Activated CD4-positive, alpha-beta T cell treated with anti-CD3 and anti-CD28 coated beads for 1 hour (primary cell): ENCODE results near the gene PLEKHM1.

Source experiments
- DNase-seq: peaks from one replicate; pipeline ENCODE4 v3.0.0-alpha.2; 2020

Gene PLEKHM1

GRCh38 chr17:45425125-45425983 lies 65.2 kb downstream of the PLEKHM1 start:
- DNase-seq = no peak

DNA sequence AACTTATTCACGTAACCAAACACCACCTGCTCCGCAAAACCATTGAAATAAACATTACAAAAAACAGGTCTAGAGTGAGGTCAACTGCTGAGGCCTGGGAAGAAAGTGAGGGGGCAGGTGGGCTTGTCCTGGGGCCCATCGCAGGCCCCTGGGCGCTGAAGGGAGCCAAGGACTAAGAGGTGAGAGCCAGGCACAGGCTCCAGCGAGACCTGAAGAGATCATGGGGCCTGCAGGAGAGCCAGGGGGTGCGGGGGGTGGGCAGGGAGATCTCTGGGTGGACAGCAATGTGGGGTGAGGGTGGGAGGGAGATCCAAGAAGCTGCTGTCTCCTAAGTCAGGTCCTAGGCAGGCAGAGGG lies 65.8 kb downstream of the PLEKHM1 start:
- DNase-seq = no peak

DNA sequence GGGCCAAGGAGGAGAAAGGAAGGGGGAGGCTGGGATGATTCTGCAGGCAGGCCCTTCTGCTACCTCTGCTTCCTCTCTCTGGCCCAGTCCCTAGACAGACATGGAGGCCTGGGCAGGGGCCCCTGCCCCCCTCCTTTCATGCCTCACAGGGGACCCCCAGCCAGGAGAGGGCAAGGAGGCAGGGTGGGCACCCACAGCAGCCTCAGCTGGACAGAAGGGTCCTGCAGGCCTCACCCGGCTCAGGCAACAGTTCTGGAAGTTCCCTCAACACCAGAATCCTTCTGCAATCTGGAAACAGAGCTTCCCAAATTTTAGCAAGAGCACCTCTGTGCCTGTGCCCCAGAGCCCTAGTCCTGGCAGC lies 66.6 kb downstream of the PLEKHM1 start:
- DNase-seq = no peak

GRCh38 chr17:45423304-45423974 lies 67.1 kb downstream of the PLEKHM1 start:
- DNase-seq = no peak

GRCh38 chr17:45414990-45415881 lies 75.3 kb downstream of the PLEKHM1 start:
- DNase-seq = no peak

DNA sequence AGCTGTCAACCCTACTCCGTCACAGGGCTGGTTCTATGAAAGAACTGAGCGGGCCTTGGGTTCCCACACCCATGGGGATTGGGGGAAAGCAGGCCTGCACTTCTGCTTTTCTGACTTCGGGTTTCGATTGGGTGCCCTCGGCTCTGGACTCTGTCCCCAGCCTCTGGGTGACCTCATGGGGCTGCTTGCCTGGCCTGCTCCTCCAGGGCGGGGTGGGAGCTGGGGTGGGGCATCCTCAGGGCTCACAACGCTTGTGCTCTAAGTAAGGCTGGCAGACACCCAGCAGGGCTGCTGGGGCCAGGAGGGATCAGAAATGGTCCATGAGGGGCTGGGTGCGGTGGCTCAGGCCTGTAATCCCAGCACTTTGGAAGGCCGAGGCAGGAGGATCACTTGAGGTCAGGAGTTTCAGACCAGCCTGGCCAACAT lies 77.0 kb downstream of the PLEKHM1 start:
- DNase-seq = no peak

GRCh38 chr17:45411348-45412105 lies 79.0 kb downstream of the PLEKHM1 start:
- DNase-seq = no peak

DNA sequence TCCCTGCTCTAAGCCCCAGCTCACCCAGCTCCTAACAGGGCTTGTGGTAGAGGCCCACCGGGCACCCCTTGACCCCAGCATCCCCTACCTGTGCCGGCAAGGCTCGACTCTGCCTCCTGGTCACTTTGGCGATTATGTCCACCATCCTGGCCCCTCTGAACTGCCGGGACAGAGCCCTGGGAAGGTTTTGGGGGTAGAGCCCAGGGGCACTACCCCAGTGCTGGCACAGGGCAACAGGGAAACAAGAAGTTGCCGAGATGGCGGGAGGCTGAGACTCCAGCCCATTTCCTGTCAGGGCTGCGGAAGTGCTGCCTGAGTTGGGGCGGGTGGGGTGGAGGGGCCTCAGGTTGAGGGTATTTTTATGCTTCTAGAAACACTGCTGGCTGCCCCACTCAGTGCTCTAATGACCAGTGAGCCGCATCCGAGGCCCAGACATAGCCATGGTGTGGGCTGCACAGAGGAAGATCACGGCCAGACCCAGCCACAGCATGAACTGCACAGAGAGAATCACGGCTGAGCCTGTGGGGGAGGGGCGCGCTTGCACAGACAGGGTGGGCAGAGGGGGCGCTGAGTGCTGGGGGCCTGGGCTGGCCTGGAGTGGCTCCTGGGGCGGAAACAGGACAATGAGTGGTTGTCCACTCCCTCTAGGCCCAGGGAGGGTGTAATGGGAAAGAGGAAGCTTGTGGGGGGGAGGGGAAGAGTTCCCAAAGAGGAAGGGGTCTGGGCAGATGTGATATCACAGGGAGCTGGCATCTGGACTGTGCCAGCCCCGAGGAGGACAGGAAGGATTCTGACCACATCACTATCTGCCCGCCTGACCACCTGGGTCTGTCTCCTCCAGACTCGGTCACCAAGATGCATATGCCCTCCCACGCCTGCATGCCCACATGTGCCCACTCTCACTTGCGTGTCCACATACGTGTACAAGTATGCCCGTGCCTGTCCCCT lies 80.1 kb downstream of the PLEKHM1 start:
- DNase-seq = peak; percentile 35

DNA sequence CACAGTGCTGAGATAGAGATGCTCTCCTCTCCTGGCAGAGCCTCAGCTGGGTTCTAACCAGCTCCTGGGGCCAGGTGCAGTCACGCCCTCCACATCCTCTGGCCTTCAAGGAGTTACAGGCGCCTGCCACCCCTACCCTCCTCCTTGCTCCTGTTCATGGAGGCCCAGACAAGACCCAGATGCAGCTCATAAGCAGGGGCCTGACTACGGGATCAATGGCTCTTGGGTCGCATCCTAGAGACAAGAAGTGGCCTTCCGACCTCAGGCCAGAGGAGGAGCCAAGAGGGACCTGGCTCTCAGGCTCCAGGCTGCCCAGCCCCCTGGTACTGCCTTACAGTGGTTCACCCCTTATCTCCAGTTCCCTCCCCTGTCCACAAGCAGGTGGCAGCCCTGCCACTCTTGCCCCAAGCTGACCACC lies 80.9 kb downstream of the PLEKHM1 start:
- no peak for DNase-seq

- DNase-seq = no peak
These were observed 81.7 kb downstream of the PLEKHM1 start for GRCh38 chr17:45408611-45409421.

DNA sequence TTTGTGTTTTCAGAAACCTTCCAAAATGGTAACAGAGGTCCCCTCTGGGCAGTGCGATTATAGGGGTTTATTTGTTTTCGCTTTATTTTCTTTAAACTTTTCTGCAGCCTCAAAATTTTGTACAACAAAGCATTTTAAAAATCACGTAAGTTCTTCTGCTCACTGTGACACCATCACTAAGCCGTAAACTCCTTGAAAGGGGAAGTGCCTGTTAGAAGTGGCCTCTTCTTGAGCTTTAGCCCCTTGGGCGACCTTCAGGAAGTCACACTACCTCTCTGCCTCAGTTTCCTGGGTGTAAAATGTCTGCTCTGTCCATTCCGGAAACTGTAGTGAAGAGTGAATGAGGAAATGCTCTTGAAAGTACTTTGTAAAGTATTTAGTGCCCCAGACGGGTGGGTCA lies 84.4 kb downstream of the PLEKHM1 start:
- DNase-seq = no peak

GRCh38 chr17:45405250-45406086 lies 85.1 kb downstream of the PLEKHM1 start:
- no peak for DNase-seq

GRCh38 chr17:45404870-45405249 lies 85.7 kb downstream of the PLEKHM1 start:
- DNase-seq = no peak

DNA sequence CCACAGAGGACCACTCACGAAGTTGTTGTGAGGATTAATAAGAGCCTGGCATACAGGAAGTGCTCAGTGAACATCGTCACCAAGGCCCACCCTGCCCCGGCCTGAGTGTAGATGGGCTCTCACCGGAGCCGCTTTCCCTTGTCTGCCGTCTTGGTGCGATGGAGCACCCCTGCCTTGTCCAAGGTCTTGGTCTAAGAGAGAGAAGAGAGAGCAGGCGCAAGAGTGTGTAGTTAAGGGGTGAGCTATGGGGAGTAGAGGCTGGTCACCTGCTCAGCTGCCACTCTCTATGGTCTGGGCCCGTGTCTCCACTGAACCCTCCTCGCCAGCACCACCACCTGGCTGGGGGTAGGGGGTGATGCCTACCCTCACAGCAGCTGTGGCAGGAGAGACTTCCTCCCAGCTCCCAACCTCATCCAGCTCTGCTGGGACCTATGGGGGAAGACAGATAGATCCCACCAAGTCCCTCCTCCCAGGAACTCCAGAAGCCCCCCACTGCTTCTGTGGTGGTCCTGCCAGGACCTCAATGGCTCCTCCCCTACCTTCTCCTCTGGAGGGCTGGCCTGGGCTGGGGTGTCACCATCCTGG lies 86.5 kb downstream of the PLEKHM1 start:
- no peak for DNase-seq

DNA sequence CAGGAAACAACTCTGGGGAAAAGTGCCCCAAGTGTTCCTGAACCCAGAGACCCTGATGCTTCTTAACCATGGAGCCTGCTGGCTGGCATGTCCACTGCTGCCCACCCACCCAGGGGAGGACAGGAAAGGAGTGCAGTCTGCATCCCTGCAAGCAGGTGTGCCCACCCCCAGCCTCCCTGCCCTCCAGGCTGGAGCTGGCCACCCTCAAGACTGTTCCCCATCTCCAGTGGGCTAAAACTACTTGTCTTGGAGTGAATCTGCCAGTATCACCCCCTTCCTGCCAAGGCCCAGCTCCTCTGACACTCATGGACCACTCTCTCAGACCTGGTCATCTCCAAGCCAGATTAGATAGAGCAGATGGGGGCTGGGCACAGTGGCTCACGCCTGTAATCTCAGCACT lies 87.6 kb downstream of the PLEKHM1 start:
- DNase-seq = no peak

DNA sequence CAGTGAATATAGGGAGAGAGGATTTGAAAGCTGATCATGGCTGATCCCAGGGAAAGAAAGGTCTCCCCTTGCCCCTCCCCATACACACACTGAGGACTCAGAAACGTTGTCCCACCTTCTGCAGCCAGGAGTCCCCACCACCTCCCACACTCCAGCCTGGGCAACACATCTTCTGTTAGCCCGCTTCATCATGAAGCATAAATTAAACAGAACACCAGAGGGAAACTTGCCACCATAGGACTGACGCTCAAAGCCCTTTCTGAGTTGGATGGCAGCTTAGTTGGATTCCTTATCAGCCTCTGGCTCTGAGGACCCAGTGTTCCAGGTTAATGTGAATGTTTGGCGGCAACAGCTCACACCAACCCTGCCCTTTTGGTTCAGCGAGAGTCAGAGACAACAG lies 91.7 kb downstream of the PLEKHM1 start:
- no peak for DNase-seq

- DNase-seq = no peak
These were observed 92.7 kb downstream of the PLEKHM1 start for GRCh38 chr17:45397796-45398195.

DNA sequence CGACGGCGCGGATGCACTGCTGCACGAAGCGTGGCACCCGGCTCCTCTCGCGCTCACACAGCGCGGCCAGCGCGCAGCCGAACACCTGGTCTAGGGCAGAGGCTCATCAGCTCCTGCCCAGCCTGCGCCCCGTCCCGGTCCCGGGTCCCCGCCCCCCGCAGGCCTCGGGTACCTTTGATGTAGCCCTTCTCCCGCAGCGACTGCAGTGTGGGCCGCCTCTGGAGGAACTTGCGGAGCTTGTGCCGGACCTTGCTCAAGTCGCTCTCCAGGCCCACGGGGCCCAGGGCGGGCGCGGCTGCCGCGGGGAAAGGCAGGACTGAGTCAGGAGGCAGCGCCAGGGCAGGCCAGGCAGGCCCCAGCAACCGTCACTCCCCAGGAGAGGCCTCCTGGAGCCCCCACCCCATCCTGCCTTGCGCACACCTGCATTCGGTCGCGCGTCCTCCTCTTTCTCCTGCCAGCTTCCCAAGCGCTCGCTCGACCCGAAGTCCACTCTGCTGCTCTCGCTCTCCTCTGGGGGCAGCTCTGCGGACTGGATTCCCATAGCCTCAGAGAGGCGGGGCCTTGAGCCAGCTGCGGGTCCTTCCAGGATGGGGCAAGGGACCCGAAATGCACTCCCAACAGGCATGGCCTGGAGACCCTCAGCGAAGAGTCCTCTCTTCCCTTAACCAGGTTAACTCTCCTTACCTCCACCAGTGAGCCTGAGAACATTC lies 93.9 kb downstream of the PLEKHM1 start:
- DNase-seq = no peak
